Upper lobe of left lung (tissue), 6 donors: ENCODE results near the gene OGT. TPM values are rescaled to one million over a fixed set of nuclear protein-coding genes. Genes with fewer than 3 reads are reported as not detected.
"Not testable (repeated sequence)": the region's sequence is repeated elsewhere in the genome, so short reads cannot be mapped to it uniquely, and the experiment has no call there.

Experiments
- ATAC-seq, 2 donors: fragments of 200-7000 bp; cut with Tn5 transposase; one replicate each; pipeline ENCODE4 v1.9.1; 2022; ENCODE audit warnings: mild to moderate bottlenecking in 2 of 2, moderate library complexity in 2 of 2; ENCODE audit not compliant: low FRiP score in 2 of 2
- DNase-seq, 2 donors: peaks; one replicate each; pipeline ENCODE4 v3.0.0-alpha.2; 2019 to 2020
- H3K27ac ChIP-seq, 4 donors: fragments of 200-600 bp; sonication (generic); one replicate each; pipeline ENCODE4 v1.5.1; 2016 to 2019
- H3K27me3 ChIP-seq, 4 donors: fragments of 200-600 bp; sonication (generic); one replicate each; pipeline ENCODE4 v1.5.1; 2017 to 2019
- H3K36me3 ChIP-seq, 4 donors: fragments of 200-600 bp; sonication (generic); one replicate each; pipeline ENCODE4 v1.5.1; 2016 to 2019
- H3K4me1 ChIP-seq, 4 donors: fragments of 200-600 bp; sonication (generic); one replicate each; pipeline ENCODE4 v1.5.1; 2018 to 2019
- H3K4me3 ChIP-seq, 4 donors: fragments of 200-600 bp; sonication (generic); one replicate each; pipeline ENCODE4 v1.5.1; 2017 to 2019; ENCODE audit warnings: mild to moderate bottlenecking in 2 of 4, moderate library complexity in 1 of 4
- H3K9me3 ChIP-seq, 4 donors: fragments of 200-600 bp; sonication (generic); one replicate each; pipeline ENCODE4 v1.5.1; 2018 to 2019
- EP300 ChIP-seq, 4 donors: sonication (generic); formaldehyde crosslinking; IDR thresholded peaks; one replicate each; pipeline ENCODE4 v1.5.1; 2017; ENCODE audit warnings: antibody characterized with exemption in 4 of 4, control low read depth in 2 of 4
- POLR2A ChIP-seq, 4 donors: fragments of 450-650 bp; IDR thresholded peaks; one replicate each; pipeline ENCODE4 v1.5.1; 2016 to 2017; ENCODE audit warnings: antibody characterized with exemption in 4 of 4, mild to moderate bottlenecking in 2 of 4
- POLR2AphosphoS5 ChIP-seq, 2 donors: sonication (generic); formaldehyde crosslinking; IDR thresholded peaks; one replicate each; pipeline ENCODE4 v1.5.1; 2017; ENCODE audit warnings: antibody characterized with exemption in 2 of 2
- WGBS, 2 donors: methylation state at CpG; one replicate each; pipeline ENCODE4 v1.1.5; 2017 to 2018; 5-methylcytosine and 5-hydroxymethylcytosine counted together
- total RNA-seq, 6 donors: library from RNA; depleted of rRNA in 4 of 6; stranded (reverse); fragments of >200 nt in 4 of 6; gene quantifications; one replicate each; pipeline versions ENCODE4 v1.1.0 to v1.2.1, GENCODE V29; 2016 to 2021
- TF ChIP-seq, protein P1 (sequence below), 6 experiments: fragments of 450-650 bp in 4 of 6; fragments of 200-600 bp in 2 of 6; sonication (generic) in 2 of 6; IDR thresholded peaks; one replicate each; pipeline ENCODE4 v1.5.1; 2016 to 2019; ENCODE audit warnings: antibody characterized with exemption in 6 of 6
- donor health status: DM: no; HTN: no; CAD: no; lungs with moderate emphysema.
- donor health status: DM: no; HTN: yes; CAD: no; lungs with severe emphysema.

The OGT gene
- total RNA-seq, 6 donors from 2014 or later = 88.3 to 315 (median 159) TPM

DNA sequence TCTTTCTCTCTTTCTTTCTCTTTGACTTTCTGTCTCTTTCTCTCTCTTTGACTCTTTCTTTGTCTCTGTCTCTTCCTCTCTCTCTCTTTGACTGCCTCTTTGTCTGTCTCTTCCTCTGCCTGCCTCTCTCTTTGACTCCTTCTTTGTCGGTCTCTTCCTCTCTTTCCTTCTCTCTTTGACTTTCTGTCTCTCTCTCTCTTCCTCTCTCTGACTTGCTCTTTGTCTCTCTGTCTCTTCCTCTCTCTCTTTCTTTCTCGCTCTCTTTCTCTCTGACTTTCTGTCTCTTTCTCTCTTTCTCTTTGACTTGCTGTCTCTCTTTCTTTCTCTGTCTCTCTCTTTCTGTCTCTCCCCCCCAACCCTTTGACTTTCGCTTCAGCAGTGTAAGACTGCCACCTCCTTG is 36.4 kb upstream of the OGT start:
- Histone ChIP-seq H3K4me1 (no peaks in the 10 kb centered on the region), H3K4me3 (no peak overlapping the region), H3K27ac (no peak overlapping the region), H3K9me3 (no peaks in the 10 kb centered on the region), H3K36me3 (no peaks in the 10 kb centered on the region), H3K27me3 (no peaks in the 10 kb centered on the region)
- no peak for ATAC-seq
- TF ChIP-seq POLR2AphosphoS5 (IDR thresholded peaks at IDR 0.05) = no peak
- TF ChIP-seq POLR2A (IDR thresholded peaks at IDR 0.05) = no peak
- TF ChIP-seq, protein P1, sequence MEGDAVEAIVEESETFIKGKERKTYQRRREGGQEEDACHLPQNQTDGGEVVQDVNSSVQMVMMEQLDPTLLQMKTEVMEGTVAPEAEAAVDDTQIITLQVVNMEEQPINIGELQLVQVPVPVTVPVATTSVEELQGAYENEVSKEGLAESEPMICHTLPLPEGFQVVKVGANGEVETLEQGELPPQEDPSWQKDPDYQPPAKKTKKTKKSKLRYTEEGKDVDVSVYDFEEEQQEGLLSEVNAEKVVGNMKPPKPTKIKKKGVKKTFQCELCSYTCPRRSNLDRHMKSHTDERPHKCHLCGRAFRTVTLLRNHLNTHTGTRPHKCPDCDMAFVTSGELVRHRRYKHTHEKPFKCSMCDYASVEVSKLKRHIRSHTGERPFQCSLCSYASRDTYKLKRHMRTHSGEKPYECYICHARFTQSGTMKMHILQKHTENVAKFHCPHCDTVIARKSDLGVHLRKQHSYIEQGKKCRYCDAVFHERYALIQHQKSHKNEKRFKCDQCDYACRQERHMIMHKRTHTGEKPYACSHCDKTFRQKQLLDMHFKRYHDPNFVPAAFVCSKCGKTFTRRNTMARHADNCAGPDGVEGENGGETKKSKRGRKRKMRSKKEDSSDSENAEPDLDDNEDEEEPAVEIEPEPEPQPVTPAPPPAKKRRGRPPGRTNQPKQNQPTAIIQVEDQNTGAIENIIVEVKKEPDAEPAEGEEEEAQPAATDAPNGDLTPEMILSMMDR (IDR thresholded peaks at IDR 0.05) = no peak
- TF ChIP-seq EP300 (IDR thresholded peaks at IDR 0.05) = no peak
- DNase-seq = no peak
- 82 to 95% methylated on average over 3 of the region's 3 CpGs for WGBS, 2 donors

DNA sequence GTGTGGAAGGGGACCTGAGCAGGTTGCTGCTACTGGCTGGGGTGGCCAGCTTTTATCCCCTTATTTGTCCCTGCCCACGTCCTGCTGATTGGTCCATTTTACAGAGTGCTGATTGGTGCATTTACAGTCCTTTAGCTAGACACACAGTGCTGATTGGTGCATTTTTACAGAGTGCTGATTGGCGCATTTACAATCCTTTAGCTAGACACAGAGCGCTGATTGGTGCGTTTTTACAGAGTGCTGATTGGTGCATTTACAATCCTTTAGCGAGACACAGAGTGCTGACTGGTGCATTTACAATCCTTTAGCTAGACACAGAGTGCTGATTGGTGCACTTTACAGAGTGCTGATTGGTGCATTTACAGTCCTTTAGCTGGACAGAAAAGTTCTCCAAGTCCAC is 30.8 kb upstream of the OGT start:
- H3K36me3 ChIP-seq, H3K4me3 ChIP-seq, DNase-seq, H3K27me3 ChIP-seq, ATAC-seq, H3K27ac ChIP-seq, H3K4me1 ChIP-seq, H3K9me3 ChIP-seq: not testable (repeated sequence)
- WGBS, 2 donors = 89% methylated on average over 1 to 5 of the region's 5 CpGs

DNA sequence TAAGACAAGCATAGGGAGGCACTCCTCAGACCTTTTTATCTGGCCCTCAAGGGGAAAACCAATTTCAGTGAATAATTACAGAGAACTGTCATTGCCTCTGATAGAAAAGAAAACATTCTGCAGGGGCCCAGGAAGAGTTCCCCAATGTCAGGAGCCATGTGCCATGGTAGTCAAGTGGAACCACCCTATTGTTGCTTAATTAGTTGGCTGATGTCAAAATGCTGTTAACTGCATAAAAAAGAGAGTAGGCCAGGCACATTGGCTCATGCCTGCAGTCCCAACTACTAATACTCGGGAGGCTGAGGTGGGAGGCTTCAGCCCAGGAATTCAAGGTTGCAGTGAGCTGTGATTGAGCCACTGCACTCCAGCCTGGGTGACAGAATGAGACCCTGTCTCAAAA is 28.6 kb upstream of the OGT start:
- H3K27ac ChIP-seq = no peak overlapping the region
- no peaks in the 10 kb centered on the region for H3K4me1 ChIP-seq
- ATAC-seq (no peak), DNase-seq (no peak)
- TF ChIP-seq, protein P1 (IDR thresholded peaks at IDR 0.05) = no peak
- TF ChIP-seq POLR2AphosphoS5 (IDR thresholded peaks at IDR 0.05) = no peak
- no peak for TF ChIP-seq EP300 (IDR thresholded peaks at IDR 0.05)
- TF ChIP-seq POLR2A (IDR thresholded peaks at IDR 0.05) = no peak
- no peaks in the 10 kb centered on the region for H3K27me3 ChIP-seq
- WGBS, 2 donors = 67 to 75% methylated on average over 1 of the region's 1 CpG
- H3K4me3 ChIP-seq = no peak overlapping the region
- no peaks in the 10 kb centered on the region for H3K9me3 ChIP-seq
- H3K36me3 ChIP-seq = no peaks in the 10 kb centered on the region

DNA sequence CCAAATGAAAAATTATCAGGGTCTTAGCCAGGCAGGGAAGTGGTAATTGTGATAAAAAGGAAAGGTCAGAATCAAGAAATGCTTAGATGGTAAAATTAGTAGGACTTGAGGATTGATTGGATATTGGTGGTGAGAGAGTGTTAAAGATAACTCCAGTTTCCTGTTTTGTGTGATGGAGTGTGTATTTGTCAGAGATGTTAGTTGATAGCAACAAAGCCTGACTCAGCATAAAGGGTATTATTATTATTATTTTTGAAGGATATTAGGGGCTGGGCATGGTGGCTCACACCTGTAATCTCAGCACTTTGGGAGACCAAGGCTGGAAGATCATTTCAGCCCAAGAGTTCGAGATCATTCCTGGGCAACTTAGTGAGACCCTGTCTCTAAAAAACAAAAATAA is 23.6 kb upstream of the OGT start:
- Histone ChIP-seq H3K9me3 (no peaks in the 10 kb centered on the region), H3K4me1 (no peaks in the 10 kb centered on the region), H3K27ac (no peak overlapping the region), H3K27me3 (no peaks in the 10 kb centered on the region), H3K4me3 (no peak overlapping the region), H3K36me3 (no peaks in the 10 kb centered on the region)
- TF ChIP-seq EP300 (IDR thresholded peaks at IDR 0.05) = no peak
- TF ChIP-seq, protein P1 (IDR thresholded peaks at IDR 0.05) = no peak
- no peak for TF ChIP-seq POLR2A (IDR thresholded peaks at IDR 0.05)
- TF ChIP-seq POLR2AphosphoS5 (IDR thresholded peaks at IDR 0.05) = no peak
- DNase-seq (no peak), ATAC-seq (no peak)
- 67 to 73% methylated on average over 1 of the region's 1 CpG for WGBS, 2 donors

DNA sequence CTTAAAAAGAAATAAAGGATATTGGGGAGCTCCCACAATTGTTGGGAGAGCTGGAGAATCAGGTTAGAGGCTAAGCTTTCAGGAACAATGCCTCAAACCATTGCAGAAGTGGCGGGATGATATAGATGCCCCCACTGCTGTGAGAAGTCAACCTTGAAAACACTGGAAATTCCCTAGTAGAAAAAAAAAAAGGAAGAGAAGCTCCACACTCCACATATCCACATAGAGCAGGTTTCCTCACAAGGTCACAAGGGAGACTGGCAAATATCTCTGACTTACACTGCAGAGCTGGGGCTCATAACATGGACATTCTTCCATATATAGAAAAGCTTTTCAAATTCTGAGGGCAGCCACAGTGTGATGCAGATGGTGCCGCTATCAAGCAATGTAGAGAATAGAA is 22.7 kb upstream of the OGT start:
- Histone ChIP-seq H3K27me3 (no peaks in the 10 kb centered on the region), H3K4me1 (peaks cover 0 to 4% (median 0%) of the 10 kb centered on the region in 4 donors), H3K36me3 (no peaks in the 10 kb centered on the region), H3K4me3 (no peak overlapping the region), H3K27ac (no peak overlapping the region), H3K9me3 (no peaks in the 10 kb centered on the region)
- TF ChIP-seq POLR2A (IDR thresholded peaks at IDR 0.05) (no peak), POLR2AphosphoS5 (IDR thresholded peaks at IDR 0.05) (no peak), EP300 (IDR thresholded peaks at IDR 0.05) (no peak)
- TF ChIP-seq, protein P1 (IDR thresholded peaks at IDR 0.05) = no peak
- ATAC-seq = no peak
- WGBS, 2 donors = 96 to 100% methylated on average over 2 of the region's 2 CpGs
- no peak for DNase-seq

DNA sequence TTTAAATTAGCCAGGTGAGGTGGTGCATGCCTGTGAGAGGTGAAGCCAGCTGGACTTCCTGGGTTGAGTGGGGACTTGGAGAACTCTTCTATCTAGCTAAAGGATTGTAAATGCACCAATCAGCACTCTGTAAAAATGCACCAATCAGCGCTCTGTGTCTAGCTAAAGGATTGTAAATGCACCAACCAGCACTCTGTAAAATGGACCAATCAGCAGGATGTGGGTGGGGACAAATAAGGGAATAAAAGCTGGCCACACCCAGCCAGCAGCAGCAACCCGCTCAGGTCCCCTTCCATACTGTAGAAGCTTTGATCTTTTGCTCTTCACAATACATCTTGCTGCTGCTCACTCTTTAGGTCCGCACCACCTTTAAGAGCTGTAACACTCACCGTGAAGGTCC is 19.2 kb upstream of the OGT start:
- WGBS, 2 donors = 91 to 100% methylated on average over 3 to 4 of the region's 4 CpGs
- H3K27ac ChIP-seq, H3K27me3 ChIP-seq, DNase-seq, H3K36me3 ChIP-seq, H3K4me1 ChIP-seq, H3K9me3 ChIP-seq, H3K4me3 ChIP-seq, ATAC-seq: not testable (repeated sequence)
